ENCODE results near the gene S100A9. TPM values are rescaled to one million over a fixed set of nuclear protein-coding genes. Genes with fewer than 3 reads are reported as not detected.

The S100A9 gene
- total and polyA plus RNA-seq, 2 of the 4 experiments (the other 2 are of a cell fraction) = not detected

DNA sequence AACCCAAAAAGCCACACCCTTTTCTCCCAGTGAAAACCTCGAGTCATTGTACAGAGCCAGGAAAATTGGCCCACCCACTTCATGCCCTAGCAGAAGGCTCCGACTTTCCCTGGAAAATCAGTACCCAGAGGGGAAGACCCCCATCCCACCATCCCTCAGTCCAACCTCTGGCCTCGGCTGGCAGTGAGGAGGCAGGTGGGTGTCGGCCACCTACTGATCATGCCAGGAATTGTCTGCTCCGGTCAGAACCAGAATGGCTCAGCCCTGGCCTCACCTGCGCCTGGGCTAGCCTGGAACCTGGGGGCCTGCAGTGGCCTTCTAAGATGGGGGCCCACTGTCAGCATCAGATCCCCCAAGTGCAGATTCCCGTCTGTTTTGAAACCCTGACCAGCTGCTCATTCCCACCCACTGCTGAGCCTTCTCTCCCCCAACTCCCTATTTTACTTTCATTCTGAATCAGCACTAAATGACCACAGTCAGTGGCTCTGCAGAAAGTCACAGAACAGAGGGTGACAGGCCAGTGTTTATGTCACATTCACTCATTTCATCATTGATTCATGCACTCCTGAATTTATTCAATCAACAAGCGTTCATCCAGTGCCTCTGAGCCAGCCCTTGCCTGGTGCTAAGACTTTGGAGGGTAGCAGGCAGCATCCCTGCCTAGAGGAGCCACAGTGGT, 3.0 kb upstream of the S100A9 start:
- dilution Hi-C loops (cut with HindIII; ENCODE audit: low sequenced_read_pairs, unreplicated experiment) = no loop called here
- H2AK5ac ChIP-seq (ENCODE audit: low read depth, low read length) = no peak overlapping the region
- H3K4ac ChIP-seq (ENCODE audit: low read depth, low read length) = no peak overlapping the region
- H3K27me3 ChIP-seq (ENCODE audit: control insufficient read depth, insufficient read depth, low read length) = peaks cover 9% of the 10 kb centered on the region; the same call in 1 of the 2 replicates
- no peak overlapping the region for H2BK15ac ChIP-seq (ENCODE audit: low read depth, low read length)
- no peak overlapping the region for H3K27ac ChIP-seq (ENCODE audit: insufficient read depth, low read length)
- no peaks in the 10 kb centered on the region for H3K79me1 ChIP-seq (ENCODE audit: low read depth in 1 of 2, low read length in 2 of 2)
- WGBS, 2 experiments (ENCODE audit: extremely low coverage in 2 of 2, insufficient read length in 1 of 2) = no CpG with 5 or more reads among the region's 8 CpGs
- ATAC-seq (ENCODE audit: low read depth) = no peak
- no peaks in the 10 kb centered on the region for H4K20me1 ChIP-seq (ENCODE audit: insufficient read depth, low read length)
- H3K56ac ChIP-seq (ENCODE audit: extremely low read depth, insufficient read depth, low read length) = no peak overlapping the region
- BruUV-seq (replicated peaks) = no TSS peak
- in situ Hi-C loops (cut with MboI; ENCODE audit: low sequenced_read_pairs) = no loop called here
- H3K4me1 ChIP-seq (ENCODE audit: control insufficient read depth, insufficient read depth, low read length) = no peaks in the 10 kb centered on the region
- no peaks in the 10 kb centered on the region for H3K9me3 ChIP-seq (ENCODE audit: control insufficient read depth, insufficient read depth, low read length)
- no peaks in the 10 kb centered on the region for H3K9me1 ChIP-seq (ENCODE audit: insufficient read depth, low read length)
- H2AK9ac ChIP-seq (replicated peaks; ENCODE audit: low read depth, low read length, poor library complexity) = no peak overlapping the region
- H3K4me3 ChIP-seq (ENCODE audit: insufficient read depth, low read depth, low read length) = no peak overlapping the region
- no peak for DNase-seq
- H2AFZ ChIP-seq (replicated peaks; ENCODE audit: low read length, poor library complexity) = no peak overlapping the region
- no peak overlapping the region for H3K14ac ChIP-seq (replicated peaks; ENCODE audit: low read depth, low read length)
- no peak overlapping the region for H4K8ac ChIP-seq (ENCODE audit: low read depth in 2 of 2, low read length in 2 of 2)
- H2BK5ac ChIP-seq (ENCODE audit: low read depth, low read length, poor library complexity, severe bottlenecking) = no peak overlapping the region
- H3K9ac ChIP-seq (ENCODE audit: low read depth, low read length) = no peak overlapping the region
- no peak overlapping the region for H3K23ac ChIP-seq (ENCODE audit: low read depth, low read length)
- no peak overlapping the region for H2BK20ac ChIP-seq (ENCODE audit: low read depth, low read length)
- H4K5ac ChIP-seq (ENCODE audit: low read depth, low read length) = no peak overlapping the region
- ChIA-PET POLR2A (ENCODE audit: unreplicated experiment) (no interaction called here), CTCF (interaction anchor here (0.5 to 3.8 kb wide), 5 partner anchors 131 to 157 kb away, joined by 3 to 41 read pairs (median 5); no protein-coding TSS in a partner anchor)
- TF ChIP-seq RCOR1 (IDR thresholded peaks at IDR 0.05; ENCODE audit: insufficient replicate concordance, low read length) (no peak), MXI1 (IDR thresholded peaks at IDR 0.05; ENCODE audit: borderline replicate concordance, low read depth, low read length) (no peak), CEBPB (IDR thresholded peaks at IDR 0.05; ENCODE audit: low read depth, low read length) (no peak), FOS (IDR thresholded peaks at IDR 0.05; ENCODE audit: low read depth, low read length) (no peak), RAD21 (IDR thresholded peaks at IDR 0.05; ENCODE audit: low read length) (no peak)
- TF ChIP-seq, protein P1, sequence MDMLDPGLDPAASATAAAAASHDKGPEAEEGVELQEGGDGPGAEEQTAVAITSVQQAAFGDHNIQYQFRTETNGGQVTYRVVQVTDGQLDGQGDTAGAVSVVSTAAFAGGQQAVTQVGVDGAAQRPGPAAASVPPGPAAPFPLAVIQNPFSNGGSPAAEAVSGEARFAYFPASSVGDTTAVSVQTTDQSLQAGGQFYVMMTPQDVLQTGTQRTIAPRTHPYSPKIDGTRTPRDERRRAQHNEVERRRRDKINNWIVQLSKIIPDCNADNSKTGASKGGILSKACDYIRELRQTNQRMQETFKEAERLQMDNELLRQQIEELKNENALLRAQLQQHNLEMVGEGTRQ (IDR thresholded peaks at IDR 0.05; ENCODE audit: low read depth, low read length) = no peak
- H3K36me3 ChIP-seq (ENCODE audit: control insufficient read depth, insufficient read depth, low read length) = no peaks in the 10 kb centered on the region
- intact Hi-C loops (cut with micrococcal nuclease) = no loop called here
- H3K18ac ChIP-seq (ENCODE audit: low read depth, low read length) = no peak overlapping the region
- H3K4me2 ChIP-seq (ENCODE audit: low read depth, low read length) = no peak overlapping the region
- H2BK120ac ChIP-seq (ENCODE audit: low read depth, low read length) = no peak overlapping the region
- H4K91ac ChIP-seq (ENCODE audit: insufficient read depth, low read depth, low read length) = no peak overlapping the region
